OCI-M1 (cell line): ENCODE measurements around the gene DGKE.

Source experiments
- DNase-seq: peaks from one replicate; lab custom pipeline; 2025; lab: John Stamatoyannopoulos, UW

DGKE gene

GRCh38 chr17:56815711-56816110 lies 18.2 kb upstream of the DGKE start:
- no peak for DNase-seq

- DNase-seq, result no peak
Measured at GRCh38 chr17:56817066-56817465, 16.9 kb upstream of the DGKE start.

- no peak for DNase-seq
Measured at GRCh38 chr17:56819030-56819429, 14.9 kb upstream of the DGKE start.

DNA sequence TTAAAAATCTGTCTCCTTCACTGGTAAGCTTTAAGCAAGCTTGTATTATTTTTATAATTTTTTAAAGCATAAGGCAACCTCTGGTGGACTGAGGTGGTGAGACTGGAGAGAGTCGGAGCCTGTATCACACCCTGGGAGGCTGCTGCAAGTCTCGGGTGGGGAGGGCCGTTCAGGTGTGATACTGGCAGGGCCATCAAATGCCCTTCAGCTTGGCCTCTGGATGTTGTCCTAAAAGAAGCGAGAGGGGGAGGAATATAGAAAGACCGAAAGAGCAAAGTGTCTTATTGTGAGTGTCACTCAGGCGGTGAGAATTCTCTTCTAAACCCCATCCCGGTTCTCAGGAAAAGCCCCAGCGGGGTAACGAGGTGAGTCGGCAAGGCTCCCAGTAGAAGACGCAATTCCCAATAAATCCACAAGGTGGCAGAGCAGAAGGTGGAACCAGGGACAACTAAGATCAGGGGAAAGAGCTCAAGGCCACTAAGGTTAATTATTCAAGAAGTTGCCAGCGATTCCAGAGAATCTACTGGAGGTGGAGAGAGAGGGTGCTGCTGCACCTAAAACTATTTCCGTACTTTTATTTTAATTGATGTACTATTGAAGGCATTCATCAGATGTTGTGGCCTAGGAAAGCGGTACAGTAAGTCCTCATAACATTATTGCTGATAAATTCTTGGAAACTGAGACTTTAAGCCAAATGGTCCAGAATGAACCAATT lies 14.4 kb upstream of the DGKE start:
- peak; percentile 85 for DNase-seq

GRCh38 chr17:56820207-56820606 lies 13.7 kb upstream of the DGKE start:
- no peak for DNase-seq

- DNase-seq, result no peak
Measured at GRCh38 chr17:56821847-56822534, 12.0 kb upstream of the DGKE start.

GRCh38 chr17:56822725-56823124 lies 11.2 kb upstream of the DGKE start:
- DNase-seq, result no peak

GRCh38 chr17:56823848-56824247 lies 10.1 kb upstream of the DGKE start:
- DNase-seq, result no peak

- DNase-seq, result no peak
Measured at GRCh38 chr17:56824503-56824902, 9.4 kb upstream of the DGKE start.

DNA sequence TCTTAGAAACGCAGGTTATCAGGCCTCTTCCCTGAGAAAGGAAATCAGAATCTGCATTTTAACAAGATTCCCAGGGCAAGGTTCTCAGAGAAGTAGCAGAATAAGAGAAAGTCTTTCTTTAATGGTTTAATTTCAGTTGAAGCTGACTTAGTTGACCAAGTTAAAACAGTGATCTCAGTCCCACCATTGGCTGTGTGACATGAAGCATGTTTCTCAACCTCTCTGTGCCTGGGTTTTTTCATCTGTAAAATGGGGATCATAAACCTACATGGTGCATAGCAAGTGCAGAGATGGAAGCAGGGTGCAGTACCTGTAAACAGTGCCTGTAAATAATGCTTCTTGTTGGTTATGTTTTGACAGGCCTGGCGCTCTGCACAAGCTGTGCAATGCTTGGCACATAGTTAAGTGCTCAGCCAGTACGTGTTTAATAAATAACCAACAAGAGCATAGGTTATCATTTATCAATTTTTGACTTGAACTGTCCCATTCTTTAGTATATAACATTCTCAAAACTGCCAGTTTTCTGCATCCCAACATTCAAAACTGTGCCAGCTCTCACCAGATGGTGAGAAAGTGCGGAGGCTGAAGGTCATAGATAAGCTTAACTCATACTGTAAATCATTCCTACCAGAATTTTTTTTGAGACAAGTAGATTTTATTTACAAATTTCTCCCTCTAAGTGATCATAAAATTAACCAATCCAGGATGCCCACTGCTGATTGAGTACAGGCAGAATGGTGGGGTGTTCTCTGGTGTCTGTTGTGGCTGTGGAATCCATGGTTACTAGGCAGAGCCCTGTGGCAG lies 7.1 kb upstream of the DGKE start:
- DNase-seq, result no peak

GRCh38 chr17:56830726-56831368 lies 3.1 kb upstream of the DGKE start:
- no peak for DNase-seq

GRCh38 chr17:56831369-56832095 lies 2.4 kb upstream of the DGKE start:
- no peak for DNase-seq

DNA sequence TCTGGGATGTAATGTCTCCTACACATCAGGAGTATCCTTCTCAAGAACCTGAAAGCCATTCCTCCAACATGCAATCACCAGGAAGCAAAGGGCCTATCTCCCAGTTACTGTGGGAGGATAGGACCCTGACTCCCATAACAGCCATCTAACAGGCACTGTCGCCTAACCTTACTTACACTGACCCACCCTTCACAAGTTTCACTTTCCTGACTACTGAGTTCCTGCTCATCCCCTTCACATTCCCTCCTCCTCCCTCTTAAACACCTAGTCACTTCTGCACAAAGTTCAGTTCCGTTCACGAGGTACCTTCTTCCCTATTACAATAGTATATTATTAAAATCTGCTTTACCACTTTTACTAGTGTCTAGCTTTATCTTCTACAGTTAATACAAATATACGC lies 1.5 kb upstream of the DGKE start:
- no peak for DNase-seq

GRCh38 chr17:56833057-56833808 lies 718 bp upstream of the DGKE start:
- DNase-seq, result no peak

DNA sequence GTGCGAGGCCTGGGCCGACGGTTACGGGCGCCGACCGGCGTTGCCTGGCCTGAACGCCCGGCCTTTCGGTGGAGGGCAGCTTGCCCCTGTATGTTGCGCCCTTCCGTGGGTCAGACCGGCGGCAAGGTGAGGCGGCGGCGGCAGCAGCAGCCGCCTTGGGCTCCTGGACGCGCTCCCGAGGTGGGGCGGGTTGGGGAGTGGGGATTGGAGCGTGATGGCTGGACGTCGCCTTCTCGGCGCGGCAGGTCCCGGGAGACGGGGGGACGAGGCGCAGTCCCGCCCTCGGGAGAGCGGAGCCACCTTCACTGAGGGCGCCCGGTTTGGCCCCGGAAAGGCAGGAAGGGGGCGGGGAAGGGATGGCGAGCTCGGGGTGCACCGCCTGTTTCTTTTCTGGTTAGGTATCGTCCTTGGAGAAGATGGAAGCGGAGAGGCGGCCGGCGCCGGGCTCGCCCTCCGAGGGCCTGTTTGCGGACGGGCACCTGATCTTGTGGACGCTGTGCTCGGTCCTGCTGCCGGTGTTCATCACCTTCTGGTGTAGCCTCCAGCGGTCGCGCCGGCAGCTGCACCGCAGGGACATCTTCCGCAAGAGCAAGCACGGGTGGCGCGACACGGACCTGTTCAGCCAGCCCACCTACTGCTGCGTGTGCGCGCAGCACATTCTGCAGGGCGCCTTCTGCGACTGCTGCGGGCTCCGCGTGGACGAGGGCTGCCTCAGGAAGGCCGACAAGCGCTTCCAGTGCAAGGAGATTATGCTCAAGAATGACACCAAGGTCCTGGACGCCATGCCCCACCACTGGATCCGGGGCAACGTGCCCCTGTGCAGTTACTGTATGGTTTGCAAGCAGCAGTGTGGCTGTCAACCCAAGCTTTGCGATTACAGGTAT lies 671 bp downstream of the DGKE start:
- DNase-seq, result no peak

DNA sequence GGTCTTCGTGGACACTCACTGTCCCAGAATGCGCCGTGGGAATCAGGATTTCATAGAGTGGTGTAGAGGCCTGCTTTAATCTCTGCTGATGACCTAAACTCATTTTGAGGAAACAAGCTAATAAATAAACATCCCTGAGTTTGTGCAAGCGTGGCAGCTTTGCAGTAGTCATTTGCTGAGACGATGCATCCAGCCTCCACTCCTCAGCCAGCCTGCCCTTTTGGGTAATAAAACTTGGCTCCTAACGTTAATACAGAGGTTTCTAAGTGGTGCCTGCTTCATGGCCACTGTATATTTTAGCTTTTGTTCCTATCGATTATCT lies 1.3 kb downstream of the DGKE start:
- DNase-seq, result no peak

DNA sequence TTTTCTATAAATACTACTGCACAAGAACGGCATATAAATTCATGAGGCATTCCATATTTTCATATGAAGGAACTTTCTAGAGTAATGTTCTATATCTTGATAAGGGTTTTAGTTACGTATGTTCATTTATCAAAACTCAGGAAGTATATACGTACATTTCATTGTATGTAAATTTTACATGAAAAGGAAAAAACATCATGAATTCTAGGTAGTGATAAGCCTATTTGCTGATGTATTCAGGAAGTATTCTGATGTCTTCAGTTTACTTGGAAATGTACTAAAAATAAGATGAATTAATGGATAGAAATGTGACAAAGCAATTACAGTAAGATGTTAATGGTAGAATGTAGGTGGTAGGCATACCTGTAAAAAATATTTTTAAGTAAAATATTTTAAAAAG lies 4.7 kb downstream of the DGKE start:
- no peak for DNase-seq

GRCh38 chr17:56842577-56842976 lies 8.6 kb downstream of the DGKE start:
- no peak for DNase-seq

DNA sequence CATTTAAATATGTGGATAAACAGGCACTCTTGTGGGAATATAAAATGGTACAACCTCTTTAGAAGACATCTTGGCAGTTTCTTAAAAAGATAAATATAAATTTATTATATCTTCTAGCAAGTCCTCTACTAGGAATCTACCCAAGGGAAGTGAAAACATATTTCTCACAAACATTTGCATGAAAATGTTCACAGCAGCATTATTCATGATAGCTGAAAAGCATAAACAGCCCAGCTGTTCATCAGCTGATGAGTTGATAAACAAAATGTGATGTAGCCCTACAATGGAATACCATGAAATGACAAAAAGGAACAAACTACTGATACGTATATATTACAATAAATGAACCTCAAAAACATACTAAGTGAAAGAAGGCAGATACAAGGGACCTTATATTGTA lies 12.0 kb downstream of the DGKE start:
- peak; percentile 12 for DNase-seq

GRCh38 chr17:56847106-56847505 lies 13.2 kb downstream of the DGKE start:
- peak; percentile 79 for DNase-seq
